Amniotic stem cell (primary cell): Measurements from ENCODE around the gene NOS2.
"Not testable (repeated sequence)": the region's sequence is repeated elsewhere in the genome, so short reads cannot be mapped to it uniquely, and the experiment has no call there.

ENCODE experiments used
- DNase-seq: peaks from one replicate; lab custom pipeline; 2025; lab: John Stamatoyannopoulos, UW

NOS2 gene

DNA sequence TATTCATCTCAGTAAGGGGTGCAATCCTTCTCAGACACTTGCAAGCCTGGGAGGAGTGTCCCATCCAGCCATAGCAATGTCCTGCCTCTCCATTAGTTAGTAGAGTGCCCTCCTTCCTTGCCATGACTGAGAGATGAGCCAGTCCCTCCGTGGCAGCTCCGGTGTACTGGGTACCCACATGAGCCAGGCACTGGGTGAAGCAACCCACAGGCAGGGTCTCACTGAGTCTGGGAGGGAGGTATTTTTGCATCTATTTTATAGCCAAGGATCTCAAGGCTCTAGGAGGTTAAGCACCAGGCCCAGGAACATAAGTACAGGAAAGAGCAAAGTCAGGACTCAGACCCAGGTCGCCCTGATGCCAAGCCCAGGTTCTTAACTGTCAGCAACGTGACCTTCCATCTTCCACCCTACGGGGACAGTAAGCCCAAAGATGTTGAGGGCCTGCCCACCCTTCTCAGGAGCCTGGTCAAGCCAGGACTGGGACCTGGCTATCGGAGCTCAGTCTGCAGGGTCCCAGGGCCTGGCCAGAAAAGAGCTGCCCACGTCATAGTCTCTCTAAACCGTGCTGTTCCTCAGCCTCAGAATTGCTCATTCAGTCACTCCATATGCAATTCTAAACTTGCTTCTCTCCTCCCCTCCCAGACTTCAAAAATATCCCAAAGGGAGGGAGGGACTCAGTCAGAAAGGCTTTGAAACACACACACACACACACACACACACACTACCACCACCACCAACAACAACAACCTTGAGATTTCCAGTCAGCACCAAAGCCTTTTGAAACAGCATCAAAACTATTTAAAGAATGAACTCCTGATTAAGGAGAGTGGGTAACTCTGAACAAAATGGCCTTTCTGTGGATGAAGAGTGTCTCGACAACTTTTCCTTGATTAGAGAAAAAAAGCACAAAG, 16.6 kb downstream of the NOS2 start:
- no peak for DNase-seq

DNA sequence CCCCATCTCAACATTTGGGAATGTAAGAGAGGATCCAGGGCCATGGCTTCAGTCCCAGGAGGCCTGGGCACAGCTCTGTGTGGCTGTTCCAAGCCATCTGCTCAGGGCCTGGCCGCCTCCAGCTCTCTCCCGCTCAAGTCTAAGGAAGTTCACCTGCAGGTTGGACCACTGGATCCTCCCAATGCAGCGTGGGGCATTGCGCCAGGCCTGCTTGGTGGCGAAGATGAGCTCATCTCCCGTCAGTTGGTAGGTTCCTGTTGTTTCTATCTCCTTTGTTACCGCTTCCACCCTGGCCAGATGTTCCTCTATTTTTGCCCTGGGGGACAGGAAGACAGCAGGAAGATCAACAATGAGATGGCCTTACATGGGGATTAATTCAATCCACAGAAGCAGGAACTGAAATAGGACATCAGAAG, 17.5 kb downstream of the NOS2 start:
- DNase-seq: no peak

DNA sequence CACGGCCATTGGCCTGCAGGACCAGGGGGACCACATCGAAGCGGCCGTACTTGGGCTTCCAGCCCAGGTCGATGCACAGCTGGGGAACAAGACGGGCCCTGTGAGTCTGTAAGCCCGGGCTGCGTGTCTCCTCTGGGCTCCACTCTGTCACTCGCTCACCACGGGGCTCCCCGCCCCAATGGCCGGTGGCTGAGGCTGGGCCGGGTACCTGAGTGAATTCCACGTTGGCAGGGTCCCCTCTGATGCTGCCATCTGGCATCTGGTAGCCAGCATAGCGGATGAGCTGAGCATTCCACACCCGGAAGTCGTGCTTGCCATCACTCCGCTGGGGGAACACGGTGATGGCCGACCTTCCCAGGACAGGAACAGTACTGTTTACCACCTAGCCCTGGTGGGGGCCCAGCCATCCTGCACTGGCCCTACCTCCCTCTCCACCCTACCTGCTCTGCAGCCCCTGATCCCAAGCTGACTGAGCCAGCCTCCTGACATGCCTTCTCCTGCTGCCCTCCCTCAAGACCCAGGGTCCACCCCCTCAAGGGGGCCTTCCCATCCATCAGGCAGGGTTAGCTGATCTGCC, 19.4 kb downstream of the NOS2 start:
- no peak for DNase-seq

DNA sequence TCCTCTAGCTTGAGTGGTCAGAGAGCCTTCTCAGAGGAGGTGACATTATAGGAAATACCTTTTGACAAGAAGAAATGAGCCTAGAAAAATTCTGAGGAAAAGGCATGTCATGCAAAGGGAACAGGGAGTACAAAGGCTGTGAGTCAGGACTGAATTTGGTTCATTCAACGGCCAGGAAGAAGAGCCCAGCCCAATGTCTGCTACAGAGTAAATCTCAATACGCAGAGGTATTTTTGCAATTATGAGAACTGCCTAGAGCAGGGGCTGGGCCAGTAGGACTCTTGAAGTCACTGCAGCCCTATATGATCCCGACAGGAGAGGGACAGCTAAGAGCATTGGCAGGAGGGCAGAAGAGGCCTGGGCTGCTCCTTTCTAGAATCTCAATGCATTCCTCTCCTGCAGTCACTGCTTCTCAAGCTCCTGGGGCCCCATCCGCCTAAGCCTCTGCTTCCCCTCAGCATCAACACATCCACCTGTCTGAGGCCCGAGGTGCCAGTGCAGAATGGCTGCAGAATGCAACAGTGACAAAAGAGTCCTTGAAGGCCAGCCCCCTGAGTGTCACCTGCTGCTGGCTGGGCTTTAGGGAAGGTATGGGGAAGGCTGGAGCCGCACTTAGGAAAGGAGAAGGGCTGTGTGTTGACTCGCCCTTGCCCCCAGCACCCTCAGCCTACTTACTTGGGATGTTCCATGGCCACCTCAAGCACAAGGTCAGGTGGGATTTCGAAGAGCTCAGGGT, 20.1 kb downstream of the NOS2 start:
- DNase-seq: no peak

DNA sequence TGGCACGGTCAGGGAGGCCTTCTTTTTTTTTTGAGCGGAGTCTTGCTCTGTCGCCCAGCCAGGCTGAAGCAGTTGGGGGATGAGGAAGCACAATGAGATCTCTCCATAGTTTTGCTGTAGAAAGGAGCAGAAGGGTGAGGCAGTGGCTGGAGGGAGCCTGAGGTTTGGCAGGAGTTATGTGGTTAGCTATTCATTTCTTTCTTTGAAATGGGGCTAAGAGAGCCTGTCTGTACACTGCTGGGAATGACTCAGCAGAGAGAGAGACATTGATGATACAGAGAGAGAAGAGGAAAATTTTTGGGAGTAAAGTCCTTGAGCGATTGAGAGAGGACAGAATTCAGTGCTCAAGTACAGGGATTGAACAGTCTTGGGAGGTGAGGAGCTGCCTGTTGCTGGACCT, 22.1 kb downstream of the NOS2 start:
- DNase-seq: no peak

DNA sequence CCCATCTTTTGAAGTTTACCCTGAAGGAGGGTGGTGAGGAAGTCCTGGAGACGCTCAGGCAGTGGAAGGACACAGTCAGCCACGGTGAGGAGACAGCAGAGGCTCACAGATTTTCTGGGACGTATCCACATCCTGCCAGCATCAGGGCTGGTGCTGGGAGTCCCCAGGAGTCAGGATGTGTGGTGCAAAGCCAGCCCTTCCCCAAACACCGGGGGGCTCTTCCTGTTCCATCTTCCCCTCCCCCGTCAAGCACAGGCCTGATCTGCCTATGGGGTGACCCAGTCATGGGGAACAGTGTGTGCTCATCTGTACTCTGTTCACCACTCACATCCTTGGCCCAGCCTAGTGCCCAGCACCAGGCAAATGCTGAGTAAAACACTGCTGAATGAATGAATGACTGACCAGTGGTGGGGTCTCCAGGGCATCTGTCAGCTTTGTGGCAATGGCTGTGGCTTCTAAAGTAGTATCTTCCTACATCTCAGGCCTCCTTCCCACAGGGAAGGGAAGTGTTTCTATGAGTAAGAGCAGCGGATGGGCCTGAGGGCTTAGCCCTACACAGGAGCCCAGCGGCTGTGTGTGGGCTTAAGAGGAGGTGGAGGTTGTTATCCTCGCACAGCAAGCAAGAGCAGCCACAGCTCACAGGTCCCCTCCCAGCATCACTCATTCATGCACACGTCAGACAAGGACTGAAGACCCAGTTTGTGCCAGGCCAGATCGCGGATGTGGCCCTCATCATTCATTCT, 23.3 kb downstream of the NOS2 start:
- DNase-seq: no peak

DNA sequence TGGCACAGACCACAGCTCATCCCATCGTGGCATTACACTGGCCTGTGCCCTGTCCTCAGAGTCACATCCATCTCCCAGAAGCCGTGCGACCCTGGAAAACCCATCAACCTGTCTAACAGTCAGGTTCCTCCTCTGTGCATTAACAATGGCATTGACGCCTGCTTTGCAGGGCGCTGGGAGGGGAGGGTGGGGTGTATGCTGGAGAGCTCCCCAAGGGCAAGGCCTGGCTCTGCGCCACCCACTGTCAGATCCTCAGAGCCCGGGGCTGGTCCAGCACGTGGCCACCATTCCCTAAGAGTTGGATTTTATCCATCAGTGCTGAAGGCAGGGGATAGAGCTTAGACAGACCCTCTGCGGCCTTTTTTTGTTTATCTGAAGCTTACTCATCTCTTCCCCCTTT, 28.7 kb downstream of the NOS2 start:
- no peak for DNase-seq

DNA sequence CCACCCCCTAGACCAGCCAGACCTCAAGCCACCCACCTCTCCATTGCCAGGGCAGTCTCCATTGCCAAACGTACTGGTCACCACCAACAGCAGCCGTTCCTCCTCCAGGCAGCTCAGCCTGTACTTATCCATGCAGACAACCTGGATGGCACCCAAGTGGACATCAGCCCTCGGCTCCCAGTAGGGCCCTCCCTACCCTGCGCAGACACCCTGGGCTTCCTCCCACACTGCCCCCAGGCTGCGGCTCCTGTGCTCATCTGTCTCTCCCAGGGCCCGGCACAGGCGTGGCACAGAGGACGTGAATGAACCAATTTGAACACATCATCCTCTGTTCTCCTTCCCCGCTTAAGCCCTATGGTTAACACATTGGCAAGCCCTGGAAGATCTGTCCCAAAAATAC, 29.5 kb downstream of the NOS2 start:
- no peak for DNase-seq

DNA sequence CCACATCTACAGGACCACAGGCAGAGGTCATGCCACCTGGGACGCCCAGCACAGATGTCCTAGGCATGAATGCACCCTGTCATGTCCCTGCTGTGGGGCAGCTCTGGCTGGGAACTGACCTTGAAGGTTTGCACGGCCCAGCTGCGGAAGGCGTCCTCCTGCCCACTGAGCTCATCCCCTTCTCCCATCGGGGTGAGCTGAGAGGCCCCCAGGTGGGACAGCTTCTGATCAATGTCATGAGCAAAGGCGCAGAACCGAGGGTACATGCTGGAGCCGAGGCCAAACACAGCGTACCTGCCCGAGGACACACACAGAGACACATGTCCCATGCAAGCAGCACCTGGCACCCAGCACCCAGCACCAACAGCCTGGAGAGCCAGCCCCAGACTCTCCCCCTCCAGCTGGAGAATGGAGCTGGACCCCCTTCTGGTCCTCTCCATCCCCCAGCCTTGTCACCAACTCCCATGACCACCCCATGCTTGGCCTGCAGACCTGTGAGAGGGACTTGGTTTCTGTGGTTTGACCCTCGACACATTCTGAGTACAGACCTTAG, 31.4 kb downstream of the NOS2 start:
- DNase-seq: no peak

DNA sequence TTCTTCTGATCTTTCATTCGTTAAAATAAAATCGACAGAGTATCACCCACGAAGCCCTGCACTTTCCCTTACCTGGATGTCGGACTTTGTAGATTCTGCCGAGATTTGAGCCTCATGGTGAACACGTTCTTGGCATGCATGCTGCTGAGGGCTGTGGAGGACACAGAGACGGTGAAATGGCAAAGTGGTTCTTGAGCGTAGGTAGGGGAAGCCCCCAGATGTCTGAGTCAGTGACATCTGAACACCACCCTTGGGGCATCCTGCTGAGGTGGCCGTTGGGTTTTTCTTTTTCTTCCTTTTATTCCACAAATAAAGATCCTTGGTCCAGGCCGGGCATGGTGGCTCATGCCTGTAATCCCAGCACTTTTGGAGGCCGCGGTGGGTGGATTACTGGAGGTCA, 33.9 kb downstream of the NOS2 start:
- DNase-seq: no peak

DNA sequence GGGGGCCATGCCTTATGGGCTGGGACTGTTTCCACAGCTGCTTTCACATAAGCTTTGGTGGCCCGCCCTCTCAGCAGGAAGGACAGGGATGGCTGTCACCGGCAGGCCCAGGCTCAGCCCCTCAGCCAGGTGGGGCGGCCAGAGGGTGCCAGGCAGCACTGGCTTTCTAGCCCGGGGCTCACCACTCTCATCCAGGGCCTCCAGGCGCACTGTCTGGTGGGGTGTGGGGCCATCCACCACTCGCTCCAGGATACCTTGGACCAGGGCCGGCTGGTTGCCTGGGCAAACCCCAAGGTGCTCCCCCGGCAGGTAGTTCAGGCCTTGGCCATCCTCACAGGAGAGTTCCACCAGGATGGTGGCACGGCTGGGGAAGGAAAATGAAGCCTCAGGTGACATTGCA, 35.0 kb downstream of the NOS2 start:
- no peak for DNase-seq

DNA sequence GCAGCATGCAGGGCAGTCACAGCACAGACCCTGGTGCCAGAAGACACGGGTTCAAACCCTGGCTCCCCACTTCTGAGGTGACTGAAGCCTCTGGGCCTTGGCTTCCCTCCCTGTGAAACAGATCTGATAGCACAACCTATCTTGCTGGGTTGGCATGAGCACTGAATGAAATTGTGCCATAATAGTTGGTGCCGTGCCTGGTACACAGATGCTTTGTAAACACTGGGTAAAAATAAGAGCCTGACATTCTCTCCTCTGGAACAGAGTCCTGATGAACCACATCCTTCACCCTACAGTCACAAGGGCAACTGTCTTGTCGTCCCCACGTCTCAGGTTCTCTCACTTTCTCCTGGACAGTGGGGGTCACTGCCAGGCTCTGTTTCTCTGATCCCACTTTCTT, 35.7 kb downstream of the NOS2 start:
- no peak for DNase-seq

DNA sequence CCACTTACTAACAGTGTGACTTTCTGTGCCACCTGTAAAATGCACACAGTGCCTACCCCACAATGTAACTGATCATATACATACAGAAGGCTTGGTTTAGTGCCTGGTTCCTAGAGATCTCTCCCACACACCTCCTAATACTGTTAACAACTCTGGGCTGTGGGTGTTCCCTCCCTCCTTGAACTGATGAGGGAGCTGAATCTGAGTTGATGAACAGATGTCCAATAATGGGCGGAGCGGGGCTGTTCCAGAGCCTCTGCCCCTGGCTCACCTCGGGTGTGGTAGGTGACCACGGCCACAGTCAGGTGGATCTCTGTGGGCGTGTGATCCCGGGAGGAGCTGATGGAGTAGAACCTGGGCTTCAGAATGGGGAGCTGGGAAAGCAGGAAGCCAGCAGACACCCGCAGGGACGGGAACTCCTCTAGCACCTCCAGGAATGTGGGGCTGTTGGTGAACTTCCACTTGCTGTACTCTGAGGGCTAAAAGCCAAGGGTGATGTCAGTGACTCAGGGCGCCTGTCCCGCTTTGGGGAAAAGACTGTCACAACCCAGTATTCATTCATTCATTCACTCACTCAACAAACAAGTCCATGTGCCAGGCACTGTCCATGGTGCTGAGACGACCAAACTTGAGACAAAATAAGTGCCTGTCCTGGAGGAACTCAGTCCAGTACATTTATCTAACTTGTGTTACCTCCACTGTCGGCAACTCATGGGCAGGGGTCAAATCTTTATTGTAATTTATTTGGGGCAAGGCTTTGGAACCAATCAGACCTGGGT, 37.6 kb downstream of the NOS2 start:
- DNase-seq: no peak

DNA sequence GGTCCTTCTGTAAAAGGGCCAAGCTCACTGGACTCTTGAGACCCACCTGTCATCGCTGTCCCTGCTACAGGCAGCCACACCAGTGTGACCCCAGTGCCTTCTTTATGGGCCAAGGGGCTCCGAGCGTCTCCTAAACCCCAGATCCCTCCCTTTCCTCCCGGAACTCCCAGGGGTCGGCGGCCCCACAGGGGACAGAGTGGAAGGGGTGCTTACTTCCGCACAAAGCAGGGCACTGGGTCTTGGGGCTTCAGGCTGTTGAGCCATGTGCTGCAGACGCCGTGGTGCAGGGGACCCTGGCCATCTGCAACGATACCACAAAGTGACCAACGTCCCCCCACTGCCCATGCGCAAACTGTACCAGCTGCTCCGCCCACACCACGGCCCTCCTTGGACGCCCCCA, 39.4 kb downstream of the NOS2 start:
- not testable (repeated sequence) for DNase-seq

DNA sequence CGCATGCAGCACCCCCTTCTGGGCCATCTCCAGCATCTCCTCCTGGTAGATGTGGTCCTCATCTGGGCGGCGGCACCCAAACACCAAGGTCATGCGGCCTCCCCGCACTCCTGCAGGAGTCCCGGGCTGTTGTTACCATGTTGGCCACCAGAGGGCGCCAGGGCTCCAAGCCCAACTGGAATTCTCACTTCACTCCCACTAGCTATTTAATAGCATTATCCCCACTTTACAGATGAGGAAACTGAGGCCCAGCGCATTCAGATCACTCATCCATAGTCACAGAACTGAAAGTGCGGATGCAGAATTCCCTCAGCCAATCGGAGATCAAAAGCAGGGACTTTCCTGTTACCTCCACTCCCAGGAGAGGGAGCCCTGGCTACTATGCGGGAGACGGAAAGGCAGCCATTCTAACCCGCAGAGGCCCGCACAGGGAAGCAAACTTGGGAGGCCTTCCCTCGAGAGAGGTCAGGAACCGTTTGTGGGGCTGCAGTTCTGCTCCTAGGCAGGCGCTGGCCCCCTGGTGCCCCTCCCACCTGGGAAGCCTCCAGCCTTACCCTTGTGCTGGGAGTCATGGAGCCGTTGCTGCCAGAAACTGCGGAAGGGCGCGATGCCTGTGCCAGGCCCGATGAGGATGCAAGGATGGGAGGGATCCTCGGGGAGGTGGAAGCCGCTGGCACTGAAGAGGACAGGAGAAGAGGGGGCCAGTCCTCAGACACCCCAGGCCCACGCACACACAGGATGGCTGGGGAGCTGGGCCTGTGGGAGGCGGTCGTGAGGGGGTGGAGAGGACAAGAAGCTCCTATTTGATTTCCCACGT, 40.1 kb downstream of the NOS2 start:
- no peak for DNase-seq

DNA sequence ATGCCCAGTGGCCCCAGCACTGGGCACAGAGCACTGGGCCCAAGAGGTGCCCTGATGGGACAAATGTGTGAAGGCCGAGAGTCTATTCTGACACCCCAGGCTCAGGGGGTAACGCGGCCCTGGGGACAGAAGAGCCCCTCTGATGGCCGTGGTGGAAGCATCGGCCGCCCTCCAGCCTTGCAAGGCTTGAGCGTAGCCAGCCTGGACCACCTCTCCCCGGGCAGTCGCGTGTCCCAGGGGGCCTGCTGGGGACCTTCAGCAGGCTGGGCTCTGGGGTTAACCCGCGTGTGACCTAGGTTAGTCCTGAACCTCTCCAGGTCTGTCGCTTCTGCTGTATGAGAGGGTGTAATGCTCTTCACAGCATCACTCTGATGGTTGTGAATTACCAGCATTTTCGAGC, 40.8 kb downstream of the NOS2 start:
- no peak for DNase-seq

DNA sequence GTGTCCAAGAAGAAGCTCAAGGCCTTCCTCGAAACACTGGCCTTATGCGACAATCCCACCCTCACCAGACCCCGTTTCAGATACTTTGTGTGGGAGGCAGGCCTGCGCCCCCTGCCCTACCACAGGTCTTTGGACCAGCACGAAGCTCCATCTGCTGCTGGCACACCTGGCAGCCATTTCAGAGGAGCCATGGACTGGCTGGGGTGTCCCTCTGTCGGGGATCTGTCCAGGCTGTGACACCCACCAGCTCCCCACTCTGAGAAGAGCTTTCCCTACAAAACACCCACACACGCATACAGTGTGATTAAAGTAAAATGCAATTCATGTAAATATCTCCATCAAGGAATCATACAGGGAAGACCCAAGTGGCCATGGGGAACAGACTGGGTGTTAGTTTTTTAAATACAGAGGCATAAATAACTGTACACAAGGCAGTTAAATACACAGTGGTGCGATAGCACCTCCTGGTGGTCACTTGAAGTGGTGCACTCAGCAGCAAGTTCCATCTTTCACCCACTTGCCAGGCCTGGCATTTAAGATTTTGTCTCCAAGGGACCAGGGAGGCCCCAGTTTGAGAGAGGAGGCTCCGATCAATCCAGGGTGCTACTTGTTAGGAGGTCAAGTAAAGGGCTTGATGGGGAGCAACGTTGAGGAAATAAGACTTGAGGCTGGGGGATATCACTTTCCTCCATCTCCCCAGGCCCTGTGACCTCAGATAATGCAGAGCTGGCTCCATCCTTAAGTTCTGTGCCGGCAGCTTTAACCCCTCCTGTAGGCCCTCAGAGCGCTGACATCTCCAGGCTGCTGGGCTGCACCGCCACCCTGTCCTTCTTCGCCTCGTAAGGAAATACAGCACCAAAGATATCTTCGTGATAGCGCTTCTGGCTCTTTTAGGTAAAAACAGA, 43.6 kb downstream of the NOS2 start:
- DNase-seq: no peak

DNA sequence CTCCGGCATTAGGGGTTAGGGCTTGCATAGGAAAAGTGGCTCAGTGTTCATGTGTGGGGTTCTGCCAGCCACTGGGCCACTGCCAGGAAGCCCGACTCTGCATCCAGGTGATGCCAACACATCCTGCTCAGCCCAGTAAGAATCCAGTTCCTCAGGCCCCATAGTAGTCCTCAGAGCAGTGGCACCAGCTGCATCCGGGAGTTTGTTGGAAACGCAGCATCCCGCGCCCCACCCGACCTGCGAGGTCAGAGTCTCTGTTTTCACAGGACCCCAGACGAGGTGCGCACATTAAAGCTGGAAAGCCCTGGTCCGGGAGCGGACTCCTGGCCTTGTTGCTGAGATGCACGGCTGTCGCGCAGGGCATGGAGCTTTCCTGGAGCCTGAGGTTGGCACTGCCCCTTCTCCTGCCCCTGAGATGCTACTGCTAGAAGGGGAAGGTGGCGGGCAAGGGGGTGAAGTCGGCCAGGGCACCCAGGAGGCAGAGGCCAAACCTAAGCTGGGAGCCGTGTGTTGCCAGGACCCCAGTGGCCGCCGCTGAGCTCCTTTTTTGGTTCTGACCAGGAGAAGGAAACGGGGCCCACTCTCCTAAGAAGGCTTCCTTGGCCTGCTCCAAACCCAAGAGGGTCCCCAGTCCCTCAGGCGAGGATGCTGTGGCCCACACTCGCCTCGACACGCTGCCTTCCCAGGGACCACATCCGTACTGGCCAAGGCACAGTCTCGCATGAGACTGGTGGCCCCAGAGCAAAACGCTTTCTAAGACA, 44.4 kb downstream of the NOS2 start:
- DNase-seq: no peak

DNA sequence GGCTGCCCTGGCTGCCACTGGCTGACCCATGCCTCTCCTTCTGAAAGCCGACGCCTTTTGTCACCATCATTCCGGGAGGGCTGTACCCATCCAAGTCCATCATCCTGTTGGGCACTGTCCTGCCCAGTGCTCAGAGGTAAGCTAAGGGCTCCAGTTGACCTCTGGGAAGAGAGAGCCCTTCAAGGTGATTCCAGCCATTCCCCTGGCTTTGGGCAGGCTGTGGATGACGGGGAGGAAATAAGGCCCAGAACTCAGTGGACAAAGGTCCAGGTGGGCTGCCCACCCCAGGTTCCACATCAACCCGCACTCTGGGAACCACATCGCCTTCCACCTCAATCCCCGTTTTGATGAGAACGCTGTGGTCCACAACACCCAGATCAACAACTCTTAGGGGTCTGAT, 45.8 kb downstream of the NOS2 start:
- DNase-seq: no peak
